ENCODE data around the gene SLC35D3. TPM values are rescaled to one million over a fixed set of nuclear protein-coding genes. Genes with fewer than 3 reads are reported as not detected.
"Not testable (repeated sequence)": the region's sequence is repeated elsewhere in the genome, so short reads cannot be mapped to it uniquely, and the experiment has no call there.

SLC35D3 gene, protein sequence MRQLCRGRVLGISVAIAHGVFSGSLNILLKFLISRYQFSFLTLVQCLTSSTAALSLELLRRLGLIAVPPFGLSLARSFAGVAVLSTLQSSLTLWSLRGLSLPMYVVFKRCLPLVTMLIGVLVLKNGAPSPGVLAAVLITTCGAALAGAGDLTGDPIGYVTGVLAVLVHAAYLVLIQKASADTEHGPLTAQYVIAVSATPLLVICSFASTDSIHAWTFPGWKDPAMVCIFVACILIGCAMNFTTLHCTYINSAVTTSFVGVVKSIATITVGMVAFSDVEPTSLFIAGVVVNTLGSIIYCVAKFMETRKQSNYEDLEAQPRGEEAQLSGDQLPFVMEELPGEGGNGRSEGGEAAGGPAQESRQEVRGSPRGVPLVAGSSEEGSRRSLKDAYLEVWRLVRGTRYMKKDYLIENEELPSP
- total RNA-seq (not detected), polyA plus RNA-seq (not detected)

DNA sequence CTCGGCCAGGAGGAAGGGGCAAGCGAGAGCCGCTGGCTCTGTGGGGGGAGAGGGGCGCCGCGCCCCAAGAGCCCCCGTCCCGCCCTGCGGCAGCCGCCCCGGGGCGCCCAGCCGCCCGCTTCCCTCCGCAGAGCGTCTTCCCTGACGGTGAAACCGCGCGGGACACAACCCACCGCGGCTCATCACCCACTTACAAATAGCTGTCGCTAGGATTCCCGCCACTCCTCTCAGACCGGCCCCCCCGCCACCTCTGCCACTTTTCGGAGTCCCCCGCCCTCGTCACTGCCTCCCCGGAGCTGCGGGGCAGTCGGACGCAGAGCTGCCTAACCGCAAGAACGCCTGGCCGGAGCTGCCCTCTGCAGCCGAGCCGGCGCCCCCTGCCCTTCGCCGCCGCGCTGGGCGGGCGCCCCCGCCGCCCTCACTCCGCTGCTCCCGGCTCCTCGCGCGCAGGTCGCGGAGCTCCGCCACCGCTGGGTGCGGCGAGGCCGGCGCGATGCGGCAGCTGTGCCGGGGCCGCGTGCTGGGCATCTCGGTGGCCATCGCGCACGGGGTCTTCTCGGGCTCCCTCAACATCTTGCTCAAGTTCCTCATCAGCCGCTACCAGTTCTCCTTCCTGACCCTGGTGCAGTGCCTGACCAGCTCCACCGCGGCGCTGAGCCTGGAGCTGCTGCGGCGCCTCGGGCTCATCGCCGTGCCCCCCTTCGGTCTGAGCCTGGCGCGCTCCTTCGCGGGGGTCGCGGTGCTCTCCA, at the start of gene SLC35D3:
Gene SLC35D3 (plus strand): TSS at position 366 of the 749 bp plus-strand sequence. CDS start 128 bp downstream, at position 494.
- H3K9me3 ChIP-seq (ENCODE audit: low read length), result no peaks in the 10 kb centered on the region
- peak within 1 kb of the TSS in 2 of 8 donors; percentile 58 to 72 for H3K27ac Mint-ChIP-seq
- peak in 1 of 5 donors; percentile 6 for DNase-seq
- H3K9me3 Mint-ChIP-seq, result no peaks in the 10 kb centered on the region
- no peak within 1 kb of the TSS for H3K27ac ChIP-seq (ENCODE audit: low read depth, low read length)
- POLR2A ChIA-PET, result interaction anchor here (0.6 to 0.7 kb wide), 2 partner anchors 95 to 130 kb away, joined by 3 to 5 read pairs; partner anchors contain the start of gene MAP3K5
- H3K36me3 Mint-ChIP-seq, result no peaks in the 10 kb centered on the region
- H3K4me3 ChIP-seq (ENCODE audit: low read length), result peak within 1 kb of the TSS; percentile 37
- H3K4me1 Mint-ChIP-seq, result peaks cover 17 to 36% (median 25%) of the 10 kb centered on the region in 3 donors
- CTCF ChIA-PET, result interaction anchor here (1.0 kb wide), 1 partner anchor 10 kb away, joined by 3 read pairs; no protein-coding TSS in a partner anchor
- peak within 1 kb of the TSS; percentile 76 to 94 (median 78) for H3K4me3 Mint-ChIP-seq
- H3K4me1 ChIP-seq (ENCODE audit: insufficient read depth, low read length), result peaks cover 23% of the 10 kb centered on the region
- H3K27me3 Mint-ChIP-seq, result peaks cover 37 to 59% of the 10 kb centered on the region in 2 donors
- H3K27me3 ChIP-seq (ENCODE audit: insufficient read depth, low read length, poor library complexity, severe bottlenecking), result peaks cover 17% of the 10 kb centered on the region
- no peaks in the 10 kb centered on the region for H3K36me3 ChIP-seq (ENCODE audit: insufficient read depth, low read length)

DNA sequence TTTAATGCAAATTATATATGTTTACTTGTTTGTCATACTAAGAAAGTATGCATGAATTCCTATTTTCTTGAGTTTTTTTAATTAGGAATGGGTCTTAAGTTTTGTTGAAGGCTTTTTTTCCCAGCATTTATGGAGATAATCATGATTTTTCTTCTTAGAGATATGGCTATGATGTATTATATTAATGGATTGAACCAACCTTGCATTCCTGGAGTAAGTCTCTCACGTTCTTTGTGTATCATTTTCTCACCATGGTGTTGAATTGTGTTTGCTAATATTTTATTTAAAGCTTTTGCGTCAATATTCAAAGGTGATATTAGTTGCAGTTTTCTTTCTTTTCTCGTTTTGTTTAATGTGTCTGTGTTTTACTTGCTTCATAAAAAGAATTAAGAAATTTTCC, 48.4 kb upstream of the SLC35D3 start:
- Mint-ChIP-seq H3K36me3 (peaks cover 36 to 60% (median 56%) of the 10 kb centered on the region in 3 donors), H3K27me3 (no peaks in the 10 kb centered on the region), H3K9me3 (peaks cover 19 to 43% (median 32%) of the 10 kb centered on the region in 5 donors), H3K4me3 (no peak overlapping the region), H3K4me1 (peaks cover 0 to 5% (median 2%) of the 10 kb centered on the region in 3 donors), H3K27ac (peak overlapping the region in 1 of 8 donors; percentile 54)
- H3K4me1 ChIP-seq (ENCODE audit: insufficient read depth, low read length), result no peaks in the 10 kb centered on the region
- H3K9me3 ChIP-seq (ENCODE audit: low read length), result peaks cover 18% of the 10 kb centered on the region
- ChIA-PET POLR2A (no interaction called here), CTCF (no interaction called here)
- no peaks in the 10 kb centered on the region for H3K27me3 ChIP-seq (ENCODE audit: insufficient read depth, low read length, poor library complexity, severe bottlenecking)
- no peak overlapping the region for H3K4me3 ChIP-seq (ENCODE audit: low read length)
- peaks cover 6% of the 10 kb centered on the region for H3K36me3 ChIP-seq (ENCODE audit: insufficient read depth, low read length)
- DNase-seq, result no peak
- no peak overlapping the region for H3K27ac ChIP-seq (ENCODE audit: low read depth, low read length)

DNA sequence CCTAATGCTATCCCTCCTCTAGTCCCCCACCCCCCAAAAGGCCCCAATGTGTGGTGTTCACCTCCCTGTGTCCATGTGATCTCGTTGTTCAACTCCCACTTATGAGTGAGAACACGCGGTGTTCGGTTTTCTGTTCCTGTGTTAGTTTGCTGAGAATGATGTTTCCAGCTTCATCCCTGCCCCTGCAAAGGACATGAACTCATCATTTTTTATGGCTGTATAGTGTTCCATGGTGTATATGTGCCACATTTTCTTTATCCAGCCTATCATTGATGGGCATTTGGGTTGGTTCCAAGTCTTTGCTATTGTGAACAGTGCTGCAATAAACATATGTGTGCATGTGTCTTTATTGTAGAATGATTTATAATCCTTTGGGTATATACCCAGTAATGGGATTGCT, 45.6 kb upstream of the SLC35D3 start:
- H3K9me3 ChIP-seq (ENCODE audit: low read length), result peaks cover 18% of the 10 kb centered on the region
- H3K27me3 Mint-ChIP-seq; H3K27ac Mint-ChIP-seq; H3K27ac ChIP-seq (ENCODE audit: low read depth, low read length); H3K27me3 ChIP-seq (ENCODE audit: insufficient read depth, low read length, poor library complexity, severe bottlenecking); POLR2A ChIA-PET; H3K4me1 Mint-ChIP-seq; H3K36me3 ChIP-seq (ENCODE audit: insufficient read depth, low read length); H3K4me1 ChIP-seq (ENCODE audit: insufficient read depth, low read length); CTCF ChIA-PET; H3K4me3 ChIP-seq (ENCODE audit: low read length); DNase-seq: not testable (repeated sequence)
- H3K36me3 Mint-ChIP-seq, result peaks cover 41 to 65% (median 48%) of the 10 kb centered on the region in 3 donors
- H3K4me3 Mint-ChIP-seq, result peak overlapping the region in 1 of 7 donors; percentile 45
- H3K9me3 Mint-ChIP-seq, result peaks cover 19 to 43% (median 32%) of the 10 kb centered on the region in 5 donors

DNA sequence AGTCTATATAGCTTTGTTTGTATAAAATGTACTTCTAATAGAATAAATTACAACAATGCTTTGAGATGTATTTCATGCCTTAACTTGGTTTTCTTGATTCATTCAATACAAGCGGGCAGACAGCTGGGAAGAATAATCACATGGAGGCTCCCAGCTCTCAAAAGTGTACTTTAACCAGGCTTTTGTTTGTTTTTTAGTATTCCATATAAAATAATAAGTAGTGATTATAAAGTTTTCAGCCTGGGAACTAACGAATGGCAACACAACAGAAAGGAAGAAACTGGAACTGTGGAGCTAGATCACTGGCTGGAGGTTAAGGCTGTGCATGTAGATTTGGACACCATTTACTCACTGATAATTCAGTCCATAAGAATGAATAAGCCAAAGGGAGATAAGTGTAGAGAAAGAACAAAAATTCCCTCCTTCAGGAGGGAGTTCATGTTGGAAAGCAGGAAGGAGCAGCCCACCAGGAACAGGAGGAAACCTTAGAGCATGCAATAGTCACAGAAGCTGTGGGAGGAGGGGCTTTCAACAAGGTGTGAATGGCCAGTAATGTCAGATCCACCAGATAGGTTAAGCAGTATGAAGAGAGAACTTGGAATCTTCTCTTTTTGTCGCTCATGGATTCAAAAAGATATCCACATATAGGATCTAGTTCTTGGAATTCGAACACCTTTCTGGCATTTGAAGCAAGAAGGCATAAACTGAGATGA, 41.2 kb upstream of the SLC35D3 start:
- CTCF ChIA-PET, result no interaction called here
- POLR2A ChIA-PET, result no interaction called here

DNA sequence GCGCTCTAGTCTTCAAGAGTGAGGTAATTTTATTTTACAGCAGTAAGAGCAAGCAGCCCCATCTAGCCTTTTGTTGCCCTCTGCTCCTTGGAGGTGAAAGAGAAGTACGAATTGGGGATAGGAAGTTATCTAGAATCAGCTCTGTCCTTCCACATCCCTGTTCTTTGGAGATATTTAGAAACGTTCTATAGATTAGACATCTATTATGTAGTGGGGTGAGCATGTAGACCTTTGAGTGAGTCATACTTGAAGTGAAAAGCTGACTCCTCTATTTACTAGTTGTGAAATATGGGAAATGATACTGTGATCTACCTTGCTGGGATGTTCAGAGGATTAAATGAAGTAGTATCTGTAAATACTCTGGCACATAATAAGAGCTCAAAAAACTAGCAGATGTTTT, 36.0 kb upstream of the SLC35D3 start:
- no peaks in the 10 kb centered on the region for H3K27me3 ChIP-seq (ENCODE audit: insufficient read depth, low read length, poor library complexity, severe bottlenecking)
- H3K36me3 ChIP-seq (ENCODE audit: insufficient read depth, low read length), result no peaks in the 10 kb centered on the region
- no peaks in the 10 kb centered on the region for H3K27me3 Mint-ChIP-seq
- H3K4me1 Mint-ChIP-seq, result no peaks in the 10 kb centered on the region
- peaks cover 7 to 12% (median 10%) of the 10 kb centered on the region in 3 donors for H3K36me3 Mint-ChIP-seq
- CTCF ChIA-PET, result no interaction called here
- no peak overlapping the region for H3K4me3 ChIP-seq (ENCODE audit: low read length)
- DNase-seq, result no peak
- H3K9me3 ChIP-seq (ENCODE audit: low read length), result no peaks in the 10 kb centered on the region
- H3K27ac Mint-ChIP-seq, result no peak overlapping the region
- no peaks in the 10 kb centered on the region for H3K4me1 ChIP-seq (ENCODE audit: insufficient read depth, low read length)
- H3K9me3 Mint-ChIP-seq, result no peaks in the 10 kb centered on the region
- POLR2A ChIA-PET, result no interaction called here
- no peak overlapping the region for H3K27ac ChIP-seq (ENCODE audit: low read depth, low read length)
- no peak overlapping the region for H3K4me3 Mint-ChIP-seq

More for the DNA sequence above, 41.2 kb upstream of the SLC35D3 start:
- H3K36me3 ChIP-seq (ENCODE audit: insufficient read depth, low read length), result no peaks in the 10 kb centered on the region
- no peak for DNase-seq
- no peak overlapping the region for H3K27ac Mint-ChIP-seq
- H3K4me3 ChIP-seq (ENCODE audit: low read length), result no peak overlapping the region
- no peak overlapping the region for H3K27ac ChIP-seq (ENCODE audit: low read depth, low read length)
- H3K27me3 Mint-ChIP-seq, result no peaks in the 10 kb centered on the region
- peaks cover 0 to 16% (median 9%) of the 10 kb centered on the region in 5 donors for H3K9me3 Mint-ChIP-seq
- no peaks in the 10 kb centered on the region for H3K27me3 ChIP-seq (ENCODE audit: insufficient read depth, low read length, poor library complexity, severe bottlenecking)
- H3K36me3 Mint-ChIP-seq, result peaks cover 23 to 39% (median 29%) of the 10 kb centered on the region in 3 donors
- no peak overlapping the region for H3K4me3 Mint-ChIP-seq
- no peaks in the 10 kb centered on the region for H3K4me1 ChIP-seq (ENCODE audit: insufficient read depth, low read length)
- no peaks in the 10 kb centered on the region for H3K9me3 ChIP-seq (ENCODE audit: low read length)
- peaks cover 5 to 8% (median 6%) of the 10 kb centered on the region in 3 donors for H3K4me1 Mint-ChIP-seq

DNA sequence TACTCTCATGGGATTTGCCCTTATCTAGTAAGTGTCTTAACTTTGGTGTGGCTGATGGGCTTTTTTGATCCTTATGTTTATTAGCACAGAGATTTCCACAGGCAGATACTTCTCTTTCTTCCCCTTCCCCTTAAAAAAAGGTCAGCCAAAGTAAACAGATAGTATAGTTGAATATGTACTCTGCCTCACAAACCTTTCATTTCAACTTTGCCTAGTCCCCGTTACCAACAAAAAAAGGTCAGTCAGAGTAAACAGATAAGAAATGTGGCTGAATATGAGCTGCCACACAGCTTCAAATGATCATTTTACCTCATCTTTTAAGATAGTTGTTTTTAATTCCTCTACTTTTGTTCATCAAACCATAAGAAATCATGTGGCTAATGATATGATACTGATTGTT, 34.1 kb upstream of the SLC35D3 start:
- no peak for DNase-seq
- Histone ChIP-seq H3K4me1 (ENCODE audit: insufficient read depth, low read length) (no peaks in the 10 kb centered on the region), H3K27ac (ENCODE audit: low read depth, low read length) (no peak overlapping the region), H3K27me3 (ENCODE audit: insufficient read depth, low read length, poor library complexity, severe bottlenecking) (no peaks in the 10 kb centered on the region), H3K9me3 (ENCODE audit: low read length) (no peaks in the 10 kb centered on the region), H3K4me3 (ENCODE audit: low read length) (no peak overlapping the region), H3K36me3 (ENCODE audit: insufficient read depth, low read length) (no peaks in the 10 kb centered on the region)
- Mint-ChIP-seq H3K4me3 (no peak overlapping the region), H3K36me3 (peaks cover 3 to 12% (median 7%) of the 10 kb centered on the region in 3 donors), H3K27ac (no peak overlapping the region), H3K9me3 (no peaks in the 10 kb centered on the region), H3K4me1 (no peaks in the 10 kb centered on the region), H3K27me3 (no peaks in the 10 kb centered on the region)
- ChIA-PET POLR2A (no interaction called here), CTCF (no interaction called here)

DNA sequence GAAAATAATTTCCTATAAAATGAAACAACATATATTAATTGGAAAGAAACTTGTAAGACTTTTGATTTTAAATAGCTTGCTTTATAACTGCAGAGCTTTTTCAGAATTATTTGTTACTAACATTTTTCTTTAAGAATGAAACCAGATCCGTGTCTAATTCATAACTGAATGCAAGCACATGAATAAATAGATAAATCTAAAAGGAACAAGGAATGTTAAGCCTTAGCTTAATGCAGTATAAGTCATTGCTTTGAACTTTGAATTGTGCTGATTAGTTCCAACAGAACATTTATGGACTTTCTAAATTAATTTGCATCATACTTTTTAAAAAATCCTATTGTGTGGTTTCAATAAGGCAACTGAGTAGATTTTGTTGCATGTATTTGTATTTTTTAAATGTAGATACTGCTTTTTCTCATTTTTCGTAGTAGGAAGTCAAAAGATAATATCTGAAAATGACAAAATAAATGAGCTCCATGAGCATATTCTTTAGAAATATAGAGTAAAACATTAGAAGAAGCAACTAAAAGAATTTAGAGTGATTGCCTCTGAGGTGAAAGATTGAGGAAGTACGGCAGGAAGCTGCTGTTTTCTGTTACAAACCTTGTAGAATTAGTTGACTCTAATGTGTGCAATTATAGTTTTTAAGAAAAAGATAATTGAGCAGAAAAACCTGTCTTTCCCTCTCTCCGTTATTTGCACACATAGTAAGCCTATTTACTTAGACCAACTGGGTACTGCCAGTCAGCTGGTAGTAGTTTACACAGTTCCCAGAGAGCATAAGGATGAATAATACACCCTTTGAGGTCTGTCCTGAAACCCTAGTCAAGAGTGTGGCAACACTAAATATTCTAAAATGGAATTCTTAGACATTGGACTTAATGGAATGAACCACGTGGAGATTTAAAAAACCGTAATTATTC, 32.6 kb upstream of the SLC35D3 start:
- Histone ChIP-seq H3K27me3 (ENCODE audit: insufficient read depth, low read length, poor library complexity, severe bottlenecking) (no peaks in the 10 kb centered on the region), H3K27ac (ENCODE audit: low read depth, low read length) (no peak overlapping the region), H3K36me3 (ENCODE audit: insufficient read depth, low read length) (no peaks in the 10 kb centered on the region), H3K4me1 (ENCODE audit: insufficient read depth, low read length) (no peaks in the 10 kb centered on the region), H3K9me3 (ENCODE audit: low read length) (no peaks in the 10 kb centered on the region), H3K4me3 (ENCODE audit: low read length) (no peak overlapping the region)
- peaks cover 8 to 15% (median 9%) of the 10 kb centered on the region in 3 donors for H3K36me3 Mint-ChIP-seq
- DNase-seq, result no peak
- CTCF ChIA-PET, result no interaction called here
- no peak overlapping the region for H3K27ac Mint-ChIP-seq
- H3K27me3 Mint-ChIP-seq, result no peaks in the 10 kb centered on the region
- POLR2A ChIA-PET, result no interaction called here
- peaks cover 0 to 2% (median 0%) of the 10 kb centered on the region in 3 donors for H3K4me1 Mint-ChIP-seq
- no peak overlapping the region for H3K4me3 Mint-ChIP-seq
- H3K9me3 Mint-ChIP-seq, result no peaks in the 10 kb centered on the region
